ENCODE results near the gene KCNJ18.
"Not testable (repeated sequence)": the region's sequence is repeated elsewhere in the genome, so short reads cannot be mapped to it uniquely, and the experiment has no call there.

Gene KCNJ18

GRCh38 chr17:21670361-21671155 is 21.8 kb upstream of the KCNJ18 start:
- not testable (repeated sequence) for DNase-seq (ENCODE audit: low read depth in 3 of 3, low spot score in 1 of 3)

GRCh38 chr17:21671437-21671836 is 20.9 kb upstream of the KCNJ18 start:
- not testable (repeated sequence) for DNase-seq (ENCODE audit: low read depth in 3 of 3, low spot score in 1 of 3)

DNA sequence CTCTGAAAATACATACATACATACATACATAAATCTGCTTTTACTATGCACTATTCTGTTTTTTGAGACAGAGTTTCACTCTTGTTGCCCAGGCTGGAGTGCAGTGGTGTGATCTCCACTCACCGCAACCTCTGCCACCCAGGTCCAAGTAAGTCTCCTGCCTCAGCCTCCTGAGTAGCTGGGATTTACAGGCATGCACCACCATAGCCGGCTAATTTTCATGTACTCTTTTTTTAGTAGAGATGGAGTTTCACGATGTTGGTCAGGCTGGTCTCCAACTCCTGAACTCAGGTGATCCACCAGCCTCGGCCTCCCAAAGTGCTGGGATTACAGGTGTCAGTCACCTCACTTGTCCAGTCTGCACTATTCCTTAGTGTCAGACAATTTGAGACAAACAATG is 20.5 kb upstream of the KCNJ18 start:
- not testable (repeated sequence) for DNase-seq (ENCODE audit: low read depth in 3 of 3, low spot score in 1 of 3)

- not testable (repeated sequence) for DNase-seq (ENCODE audit: low read depth in 3 of 3, low spot score in 1 of 3)
Measured at GRCh38 chr17:21673451-21674241, 18.7 kb upstream of the KCNJ18 start.

GRCh38 chr17:21674242-21674731 is 18.0 kb upstream of the KCNJ18 start:
- no peak for DNase-seq (ENCODE audit: low read depth in 3 of 3, low spot score in 1 of 3)

DNA sequence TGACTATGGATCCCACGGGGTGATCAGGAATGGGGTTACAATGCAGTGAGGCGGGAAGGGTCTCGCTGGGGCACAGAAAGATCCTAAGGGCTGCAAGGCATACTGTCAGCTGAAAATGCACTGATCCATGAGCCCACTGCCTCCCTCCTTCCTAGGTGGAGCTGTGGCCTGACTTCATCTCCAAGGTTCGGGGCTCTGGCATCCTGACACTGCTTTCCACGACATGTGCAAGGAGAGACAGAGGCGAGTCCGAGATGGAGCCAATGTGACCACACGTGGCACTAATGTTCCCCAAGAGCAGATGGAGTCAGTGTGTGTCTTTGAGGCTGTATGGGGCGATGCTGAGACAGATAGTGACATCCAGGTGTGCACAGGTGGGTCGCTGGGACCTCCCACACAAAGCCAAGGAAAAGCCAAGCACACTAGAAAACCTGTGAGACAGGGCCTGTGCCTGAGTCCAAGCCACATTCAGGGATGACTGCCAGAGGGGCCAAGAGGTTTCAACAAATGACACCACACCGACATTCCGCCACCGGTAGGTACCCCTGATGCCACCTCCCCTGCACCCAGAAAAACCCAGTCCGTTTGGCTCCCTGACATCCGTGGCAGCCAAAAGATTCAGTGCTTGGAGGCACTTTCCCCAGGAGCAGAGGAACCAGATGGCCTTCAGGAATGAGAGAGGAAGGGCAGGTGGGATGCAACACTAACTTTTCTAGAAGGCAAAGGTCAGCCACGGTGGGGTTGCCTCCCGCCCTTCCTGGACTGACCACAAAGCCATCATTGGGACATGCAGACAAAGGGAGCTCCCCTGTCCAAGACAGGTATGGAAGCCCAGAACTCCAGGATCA is 17.2 kb upstream of the KCNJ18 start:
- not testable (repeated sequence) for DNase-seq (ENCODE audit: low read depth in 3 of 3, low spot score in 1 of 3)

- DNase-seq (ENCODE audit: low read depth in 3 of 3, low spot score in 1 of 3) = not testable (repeated sequence)
Measured at GRCh38 chr17:21675739-21676130, 16.6 kb upstream of the KCNJ18 start.

GRCh38 chr17:21676281-21677111 is 15.8 kb upstream of the KCNJ18 start:
- no peak for DNase-seq (ENCODE audit: low read depth in 3 of 3, low spot score in 1 of 3)

GRCh38 chr17:21677126-21677910 is 15.0 kb upstream of the KCNJ18 start:
- no peak for DNase-seq (ENCODE audit: low read depth in 3 of 3, low spot score in 1 of 3)

GRCh38 chr17:21677911-21678310 is 14.4 kb upstream of the KCNJ18 start:
- DNase-seq (ENCODE audit: low read depth in 3 of 3, low spot score in 1 of 3) = no peak

DNA sequence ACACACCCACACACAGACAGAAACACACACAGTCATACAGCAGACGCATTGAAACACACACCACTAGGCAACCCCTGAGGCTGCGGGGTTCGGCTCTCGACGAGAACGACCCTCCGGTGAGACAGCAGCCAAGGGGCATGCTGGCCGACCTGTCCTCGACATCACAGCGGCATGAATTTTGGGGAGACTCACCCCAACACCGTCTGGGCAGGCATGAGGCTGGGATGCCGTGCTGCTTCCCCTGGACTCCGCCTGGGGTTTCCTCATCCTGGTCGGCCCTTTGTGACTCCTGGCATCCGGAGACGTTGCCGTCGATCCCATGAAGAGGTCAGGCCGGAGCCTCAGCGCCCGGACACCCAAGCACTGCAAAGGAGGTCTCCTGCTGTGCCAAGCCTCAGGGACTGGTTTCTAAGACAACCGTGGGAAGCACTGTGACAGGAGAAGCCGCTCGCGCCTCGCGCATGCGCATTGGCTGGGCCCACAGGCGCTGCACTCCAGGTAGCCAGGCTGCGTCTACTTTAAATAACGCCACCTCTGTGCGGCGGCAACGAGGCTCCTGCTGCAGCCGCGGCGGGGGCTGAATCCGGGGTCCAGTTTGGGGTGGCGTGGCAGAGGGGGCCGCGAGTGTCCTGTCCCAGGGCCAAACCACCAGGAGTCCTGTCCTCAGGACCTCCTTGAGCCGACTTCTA is 13.8 kb upstream of the KCNJ18 start:
- DNase-seq (ENCODE audit: low read depth in 3 of 3, low spot score in 1 of 3) = no peak

GRCh38 chr17:21679256-21680146 is 12.8 kb upstream of the KCNJ18 start:
- no peak for DNase-seq (ENCODE audit: low read depth in 3 of 3, low spot score in 1 of 3)

- no peak for DNase-seq (ENCODE audit: low read depth in 3 of 3, low spot score in 1 of 3)
Measured at GRCh38 chr17:21680366-21680765, 12.0 kb upstream of the KCNJ18 start.

DNA sequence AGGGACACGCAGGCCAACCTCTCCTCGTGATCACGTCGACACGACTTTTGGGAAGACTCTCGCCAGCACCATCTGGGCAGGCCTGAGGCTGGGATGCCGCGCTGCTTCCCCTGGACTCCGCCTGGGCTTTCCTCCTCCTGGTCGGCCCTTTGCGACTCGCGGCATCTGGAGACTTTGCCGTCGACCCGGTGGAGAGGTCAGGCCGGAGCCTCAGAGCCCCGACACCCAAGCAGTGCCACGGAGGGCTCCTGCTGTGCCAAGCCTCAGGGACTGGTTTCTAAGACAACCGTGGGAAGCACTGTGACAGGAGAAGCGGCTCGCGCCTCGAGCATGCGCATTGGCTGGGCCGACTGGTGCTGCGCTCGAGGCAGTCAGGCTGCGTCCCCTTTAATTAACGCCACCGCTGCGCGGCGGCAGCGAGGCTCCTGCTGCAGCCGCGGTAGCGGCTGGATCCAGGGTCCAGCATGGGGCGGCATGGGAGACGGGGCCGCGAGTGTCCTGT is 11.4 kb upstream of the KCNJ18 start:
- not testable (repeated sequence) for DNase-seq (ENCODE audit: low read depth in 3 of 3, low spot score in 1 of 3)

DNA sequence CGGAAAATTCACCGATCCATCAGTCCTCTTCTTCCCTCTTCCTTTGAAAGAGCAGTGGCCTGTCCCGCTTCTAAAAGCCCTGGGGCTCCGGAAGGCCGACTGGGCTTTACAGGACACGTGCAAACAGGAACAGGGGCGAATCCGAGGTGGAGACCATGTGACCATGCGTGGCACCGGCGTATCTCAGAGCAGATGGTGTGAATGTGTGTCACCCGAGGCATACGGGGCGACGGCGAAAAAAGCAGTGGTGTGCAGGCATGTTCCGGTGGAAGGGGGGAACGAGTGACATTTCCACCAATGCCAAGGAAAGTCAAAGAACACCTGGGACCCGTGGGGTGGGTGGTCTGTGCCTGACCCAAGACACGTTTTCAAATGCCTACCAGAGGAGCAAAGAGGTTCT is 10.7 kb upstream of the KCNJ18 start:
- not testable (repeated sequence) for DNase-seq (ENCODE audit: low read depth in 3 of 3, low spot score in 1 of 3)

DNA sequence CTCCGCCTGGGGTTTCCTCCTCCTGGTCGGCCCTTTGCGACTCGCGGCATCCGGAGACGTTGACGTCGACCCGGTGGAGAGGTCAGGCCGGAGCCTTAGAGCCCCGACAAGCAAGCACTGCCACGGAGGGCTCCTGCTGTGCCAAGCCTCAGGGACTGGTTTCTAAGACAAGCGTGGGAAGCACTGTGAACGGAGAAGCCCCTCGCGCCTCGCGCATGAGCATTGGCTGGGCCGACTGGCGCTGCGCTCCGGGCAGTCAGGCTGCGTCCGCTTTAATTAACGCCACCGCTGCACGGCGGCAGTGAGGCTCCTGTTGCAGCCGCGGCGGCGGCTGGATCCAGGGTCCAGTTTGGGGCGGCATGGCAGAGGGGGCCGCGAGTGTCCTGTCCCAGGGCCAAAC is 10.2 kb upstream of the KCNJ18 start:
- DNase-seq (ENCODE audit: low read depth in 3 of 3, low spot score in 1 of 3) = not testable (repeated sequence)

DNA sequence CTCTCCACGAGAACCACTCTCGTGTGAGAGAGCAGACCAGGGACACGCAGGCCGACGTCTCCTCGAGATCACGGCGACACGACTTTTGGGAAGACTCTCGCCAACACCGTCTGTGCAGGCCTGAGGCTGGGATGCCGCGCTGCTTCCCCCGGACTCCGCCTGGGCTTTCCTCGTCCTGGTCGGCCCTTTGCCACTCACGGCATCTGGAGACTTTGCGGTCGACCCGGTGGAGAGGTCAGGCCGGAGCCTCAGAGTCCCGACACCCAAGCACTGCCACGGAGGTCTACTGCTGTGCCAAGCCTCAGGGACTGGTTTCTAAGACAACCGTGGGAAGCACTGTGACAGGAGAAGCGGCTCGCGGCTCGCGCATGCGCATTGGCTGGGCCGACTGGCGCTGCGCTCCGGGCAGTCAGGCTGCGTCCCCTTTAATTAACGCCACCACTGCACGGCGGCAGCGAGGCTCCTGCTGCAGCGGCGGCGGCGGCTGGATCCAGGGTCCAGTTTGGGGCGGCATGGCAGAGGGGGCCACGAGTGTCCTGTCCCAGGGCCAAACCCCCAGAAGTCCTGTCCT is 9.1 kb upstream of the KCNJ18 start:
- DNase-seq (ENCODE audit: low read depth in 3 of 3, low spot score in 1 of 3) = not testable (repeated sequence)
